H1 (cell line): ENCODE measurements around the gene PLEKHH2. TPM values are rescaled to one million over a fixed set of nuclear protein-coding genes. Genes with fewer than 3 reads are reported as not detected.
"Not testable (repeated sequence)": the region's sequence is repeated elsewhere in the genome, so short reads cannot be mapped to it uniquely, and the experiment has no call there.

Source experiments
- CTCF ChIA-PET: fragments of 300-600 bp; sonication (Branson Sonifier 250); formaldehyde crosslinking; loops from one replicate; lab custom pipeline; 2021; ENCODE audit not compliant: partially characterized antibody; lab: Charles Lee
- POLR2A ChIA-PET: fragments of 300-600 bp; sonication (Branson Sonifier 250); formaldehyde crosslinking; loops from one replicate; lab custom pipeline; 2021; ENCODE audit warnings: inconsistent platforms; ENCODE audit not compliant: partially characterized antibody; lab: Charles Lee
- DNase-seq, 2 experiments: peaks; one replicate each; pipeline versions ENCODE4 v3.0.0 to v3.0.0-alpha.2; 2010 to 2022; ENCODE audit warnings: low spot score in 2 of 2, low read depth in 1 of 2, mixed read lengths in 1 of 2
- FAIRE-seq: peaks from 2 replicates; lab custom pipeline; 2011; peaks lifted over from hg19 to GRCh38; lab: Jason Lieb, UNC
- H2AFZ ChIP-seq: 2 replicates; pipeline ENCODE4 v1.8.1; 2012; ENCODE audit warnings: low read length, inconsistent platforms
- H2AK5ac ChIP-seq: 2 replicates; pipeline ENCODE4 v1.6.1; 2013; ENCODE audit warnings: low read depth, low read length
- H2BK120ac ChIP-seq: replicated peaks from 2 replicates; pipeline ENCODE3; 2013; ENCODE audit warnings: low read depth, low read length, inconsistent platforms
- H2BK12ac ChIP-seq: 2 replicates; pipeline ENCODE4 v1.6.1; 2013; ENCODE audit warnings: low read depth, low read length
- H2BK15ac ChIP-seq: 2 replicates; pipeline ENCODE4 v1.6.1; 2013; ENCODE audit warnings: low read length
- H2BK20ac ChIP-seq: 2 replicates; pipeline ENCODE4 v1.6.1; 2013; ENCODE audit warnings: low read length
- H2BK5ac ChIP-seq: 2 replicates; pipeline ENCODE4 v1.6.1; 2013; ENCODE audit warnings: low read depth, low read length
- H3K14ac ChIP-seq: 2 replicates; pipeline ENCODE4 v1.6.1; 2013; ENCODE audit warnings: inconsistent platforms; ENCODE audit not compliant: insufficient read length
- H3K18ac ChIP-seq: 2 replicates; pipeline ENCODE4 v1.6.1; 2013; ENCODE audit warnings: low read length; ENCODE audit errors: extremely low read depth
- H3K23ac ChIP-seq: 2 replicates; pipeline ENCODE4 v1.6.1; 2013; ENCODE audit warnings: inconsistent platforms; ENCODE audit not compliant: insufficient read length
- H3K23me2 ChIP-seq: 2 replicates; pipeline ENCODE4 v1.6.1; 2013; ENCODE audit warnings: low read depth, low read length
- H3K27ac ChIP-seq: 2 replicates; pipeline ENCODE4 v1.6.1; 2011; ENCODE audit warnings: low read depth, low read length, inconsistent platforms
- H3K27me3 ChIP-seq, 4 experiments: replicated peaks in 1 of 4; 1 replicate in 1 of 4; 2 replicates in 3 of 4; pipeline versions ENCODE4 v1.6.1 to v1.8.1; 2011 to 2013; ENCODE audit warnings: low read length in 3 of 4, mild to moderate bottlenecking in 3 of 4, inconsistent platforms in 2 of 4, mixed read lengths in 2 of 4, moderate library complexity in 1 of 4; ENCODE audit not compliant: control insufficient read depth in 3 of 4, insufficient read depth in 3 of 4; ENCODE audit errors: extremely low read depth in 1 of 4
- H3K36me3 ChIP-seq, 4 experiments: 2 replicates each; pipeline versions ENCODE4 v1.6.1 to v1.8.1; 2011 to 2013; ENCODE audit warnings: mild to moderate bottlenecking in 4 of 4, low read length in 3 of 4, moderate library complexity in 2 of 4, control low read depth in 1 of 4, inconsistent platforms in 1 of 4; ENCODE audit not compliant: insufficient read depth in 4 of 4, control insufficient read depth in 2 of 4
- H3K4ac ChIP-seq: replicated peaks from 2 replicates; pipeline ENCODE3; 2013; ENCODE audit warnings: low read length, low read depth, mixed read lengths, inconsistent platforms; ENCODE audit not compliant: insufficient read length
- H3K4me1 ChIP-seq, 4 experiments: replicated peaks in 1 of 4; 1 replicate in 1 of 4; 2 replicates in 3 of 4; pipeline versions ENCODE4 v1.6.1 to v1.8.1; 2011 to 2013; ENCODE audit warnings: low read length in 3 of 4, inconsistent platforms in 2 of 4, mixed read lengths in 1 of 4; ENCODE audit not compliant: insufficient read depth in 4 of 4, control insufficient read depth in 3 of 4
- H3K4me2 ChIP-seq, 2 experiments: 2 replicates each; pipeline versions ENCODE4 v1.6.1 to v1.8.1; 2011 to 2013; ENCODE audit warnings: low read depth in 2 of 2, low read length in 2 of 2, control low read depth in 1 of 2, inconsistent platforms in 1 of 2, mild to moderate bottlenecking in 1 of 2; ENCODE audit not compliant: insufficient read depth in 1 of 2
- H3K4me3 ChIP-seq, 4 experiments: fragments of 200-600, 300-600 bp in 1 of 4; sonication (generic), shearing (Covaris generic), sonication (Bioruptor Twin) in 1 of 4; 2 replicates each; pipeline versions ENCODE4 v1.5.1 to v1.8.1; 2011 to 2016; ENCODE audit warnings: low read length in 4 of 4, low read depth in 3 of 4, control low read depth in 2 of 4, inconsistent platforms in 2 of 4, mild to moderate bottlenecking in 2 of 4, mixed read lengths in 1 of 4, moderate library complexity in 1 of 4; ENCODE audit not compliant: insufficient read depth in 2 of 4; ENCODE audit errors: extremely low read depth in 1 of 4
- H3K56ac ChIP-seq: replicated peaks from 2 replicates; pipeline ENCODE3; 2013; ENCODE audit warnings: low read depth, mild to moderate bottlenecking, mixed read lengths, low read length, inconsistent platforms; ENCODE audit not compliant: insufficient read length
- H3K79me1 ChIP-seq: 2 replicates; pipeline ENCODE4 v1.6.1; 2013; ENCODE audit warnings: low read depth, low read length, control low read depth
- H3K79me2 ChIP-seq, 2 experiments: 2 replicates each; pipeline versions ENCODE4 v1.6.1 to v1.8.1; 2012 to 2013; ENCODE audit warnings: low read length in 2 of 2, mild to moderate bottlenecking in 2 of 2, inconsistent platforms in 1 of 2; ENCODE audit not compliant: insufficient read depth in 2 of 2, control insufficient read depth in 1 of 2
- H3K9ac ChIP-seq, 4 experiments: replicated peaks in 1 of 4; 1 replicate in 1 of 4; 2 replicates in 3 of 4; pipeline versions ENCODE4 v1.6.1 to v1.8.1; 2011 to 2013; ENCODE audit warnings: low read depth in 3 of 4, low read length in 3 of 4, control low read depth in 2 of 4, mild to moderate bottlenecking in 2 of 4, moderate library complexity in 2 of 4, inconsistent platforms in 1 of 4; ENCODE audit errors: extremely low read depth in 1 of 4
- H3K9me3 ChIP-seq, 2 experiments: 2 replicates each; pipeline versions ENCODE4 v1.6.1 to v1.8.1; 2012 to 2013; ENCODE audit warnings: mild to moderate bottlenecking in 2 of 2, moderate library complexity in 2 of 2, control low read depth in 1 of 2, inconsistent platforms in 1 of 2, low read depth in 1 of 2, low read length in 1 of 2, mixed read lengths in 1 of 2; ENCODE audit not compliant: insufficient read depth in 2 of 2
- H4K20me1 ChIP-seq, 2 experiments: replicated peaks in 1 of 2; 2 replicates each; pipeline versions ENCODE3 to v1.8.1; 2011 to 2013; ENCODE audit warnings: inconsistent platforms in 2 of 2, low read length in 2 of 2, mild to moderate bottlenecking in 1 of 2; ENCODE audit not compliant: insufficient read depth in 2 of 2, control insufficient read depth in 1 of 2
- H4K5ac ChIP-seq: 2 replicates; pipeline ENCODE4 v1.6.1; 2013; ENCODE audit warnings: low read length, low read depth, mixed read lengths, inconsistent platforms; ENCODE audit not compliant: insufficient read length
- H4K8ac ChIP-seq: 2 replicates; pipeline ENCODE4 v1.8.0; 2013; ENCODE audit warnings: mild to moderate bottlenecking, moderate library complexity, low read length, inconsistent platforms; ENCODE audit not compliant: insufficient read depth; ENCODE audit errors: extremely low read depth
- H4K91ac ChIP-seq: replicated peaks from 2 replicates; pipeline ENCODE3; 2013; ENCODE audit warnings: low read length, mixed read lengths, inconsistent platforms; ENCODE audit not compliant: insufficient read length
- WGBS, 2 experiments: shearing (Covaris generic) in 1 of 2; methylation state at CpG; one replicate each; pipeline versions ENCODE4 v1.1.6 to v1.1.7; 2013 to 2015; ENCODE audit warnings: low lambda C conversion rate in 2 of 2, mixed read lengths in 2 of 2, inconsistent platforms in 1 of 2, low coverage in 1 of 2, missing lambda C conversion rate in 1 of 2; ENCODE audit not compliant: insufficient replicate concordance in 2 of 2, insufficient coverage in 1 of 2, insufficient read length in 1 of 2; ENCODE audit errors: extremely low coverage in 1 of 2, missing lambda C conversion rate in 1 of 2; 5-methylcytosine and 5-hydroxymethylcytosine counted together
- polyA plus RNA-seq, 7 experiments: library from polyadenylated mRNA; depleted of rRNA in 3 of 7; stranded (reverse) in 5 of 7; unstranded in 2 of 7; fragments of >200 nt in 5 of 7; fragments of 200-250 nt in 2 of 7; gene quantifications; 1 replicate in 5 of 7; 2 replicates in 1 of 7; 4 replicates in 1 of 7; pipeline versions ENCODE4 v1.2.1 to v1.2.3, GENCODE V29; 2011 to 2013; ENCODE audit warnings: missing spikeins in 2 of 7, mixed read lengths in 2 of 7
- total RNA-seq: library from RNA; stranded (reverse); fragmentation: NEBNext Ultra II Directional; extraction: Animal tissue kit (Norgen Biotek cat#: 25700); gene quantifications from 2 replicates; pipeline ENCODE4 v1.2.1, GENCODE V29; 2021

PLEKHH2 gene
- total and polyA plus RNA-seq, 2 of the 8 experiments (the other 6 are each of a cell fraction or from before 2014, with no cell fraction given) = 2.2 to 5.0 TPM

DNA sequence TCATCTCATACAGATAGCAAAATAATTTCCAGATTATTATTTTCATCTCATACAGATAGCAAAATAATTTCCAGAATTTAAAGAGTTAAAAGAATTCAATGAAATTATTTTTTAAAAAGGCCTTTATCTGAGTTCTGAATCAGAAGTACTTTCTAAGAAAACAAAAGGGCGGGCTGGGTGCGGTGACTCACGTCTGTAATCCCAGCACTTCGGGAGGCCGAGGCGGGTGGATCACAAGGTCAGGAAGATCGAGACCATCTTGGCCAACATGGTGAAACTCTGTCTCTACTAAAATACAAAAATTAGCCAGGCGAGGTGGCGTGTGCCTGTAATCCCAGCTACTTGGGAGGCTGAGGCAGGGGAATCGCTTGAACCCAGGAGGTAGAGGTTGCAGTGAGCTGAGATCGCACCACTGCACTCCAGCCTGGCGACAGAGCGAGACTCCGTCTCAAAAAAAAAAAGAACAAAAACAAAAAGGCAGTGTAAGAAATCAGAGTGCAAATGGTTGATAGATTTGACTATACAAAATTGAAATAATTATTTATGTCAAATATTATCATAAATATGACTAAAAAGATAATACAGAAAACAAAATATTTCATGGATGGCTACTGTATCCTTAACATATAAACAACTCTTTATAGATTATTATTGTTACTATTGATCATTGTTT lies 90.0 kb downstream of the PLEKHH2 start:
- H3K36me3 ChIP-seq, H2BK20ac ChIP-seq, H3K56ac ChIP-seq, POLR2A ChIA-PET, H3K79me2 ChIP-seq, H4K91ac ChIP-seq, H2AFZ ChIP-seq, H2BK12ac ChIP-seq, H3K18ac ChIP-seq, H3K27me3 ChIP-seq, H4K20me1 ChIP-seq, DNase-seq, H3K4me3 ChIP-seq, H3K23ac ChIP-seq, H4K5ac ChIP-seq, H2AK5ac ChIP-seq, H3K79me1 ChIP-seq, H2BK120ac ChIP-seq, H3K27ac ChIP-seq, FAIRE-seq, H3K4ac ChIP-seq, H2BK15ac ChIP-seq, H3K14ac ChIP-seq, H4K8ac ChIP-seq, H2BK5ac ChIP-seq, H3K4me1 ChIP-seq, H3K4me2 ChIP-seq, H3K23me2 ChIP-seq, H3K9me3 ChIP-seq, H3K9ac ChIP-seq: not testable (repeated sequence)
- CTCF ChIA-PET = interaction anchor here (0.5 to 1.2 kb wide), 2 partner anchors 8 to 100 kb away, joined by 3 to 4 read pairs; no protein-coding TSS in a partner anchor
- WGBS, 2 experiments = 88% methylated on average over 13 of the region's 14 CpGs; no CpG with 5 or more reads in 1 of the 2 experiments
